ENCODE results near the gene MSRB3. TPM values are rescaled to one million over a fixed set of nuclear protein-coding genes. Genes with fewer than 3 reads are reported as not detected.

Gene MSRB3
- total and polyA plus RNA-seq, 10 of the 15 experiments (the other 5 are each of a cell fraction or from before 2014, with no cell fraction given): 0.07 to 2.7 (median 1.3) TPM

DNA sequence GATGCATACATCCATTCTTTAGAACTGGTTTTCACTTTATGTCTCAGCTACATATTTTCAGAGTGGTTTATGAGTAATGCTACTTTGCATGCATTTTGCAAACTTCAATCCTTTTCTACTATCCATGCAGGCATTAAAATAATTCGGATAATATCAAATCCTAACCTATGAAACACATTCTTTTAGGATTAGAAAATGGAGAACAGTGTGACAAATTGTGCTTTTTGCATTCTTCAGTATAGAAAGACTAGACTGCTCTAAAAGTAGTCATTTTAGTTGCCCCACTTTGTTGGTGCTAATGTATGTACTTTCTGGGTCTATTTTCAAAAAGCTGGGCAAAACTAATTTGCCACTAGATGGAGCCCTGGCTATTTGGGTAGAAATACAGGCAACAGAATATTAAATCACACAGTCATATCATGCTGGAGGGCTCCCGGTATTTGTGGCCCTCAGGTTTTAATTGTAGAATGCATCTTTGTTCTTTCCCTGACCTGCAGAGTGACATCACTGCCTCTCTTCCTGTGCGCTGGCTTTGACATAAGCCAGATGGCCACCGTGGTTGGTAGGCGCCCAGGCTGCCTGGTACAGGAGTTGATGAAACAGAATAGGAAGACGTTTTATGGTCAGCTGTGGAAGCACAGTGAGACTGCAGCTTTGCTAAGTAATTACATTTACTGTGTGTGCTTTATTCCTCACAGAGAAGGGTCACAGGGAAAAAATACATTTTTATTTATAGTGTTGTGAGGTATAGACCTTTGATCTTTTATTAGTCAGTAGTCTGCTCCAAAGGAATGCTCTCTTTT, 28.1 kb downstream of the MSRB3 start:
- Histone ChIP-seq H3K27ac (ENCODE audit: control insufficient read depth, insufficient read depth) (no peak overlapping the region), H3K4me1 (ENCODE audit: control insufficient read depth, insufficient read depth, low read length) (no peaks in the 10 kb centered on the region), H3K4me3 (no peak overlapping the region), H2AFZ (ENCODE audit: control insufficient read depth, low read depth, low read length) (no peak overlapping the region), H3K4me2 (ENCODE audit: control insufficient read depth, insufficient read depth) (no peak overlapping the region), H3K9me3 (replicated peaks; ENCODE audit: control insufficient read depth, insufficient read depth, low read length) (no peaks in the 10 kb centered on the region), H3K9ac (ENCODE audit: control insufficient read depth, insufficient read depth, low read length) (no peak overlapping the region), H3K36me3 (ENCODE audit: control insufficient read depth in 2 of 2, insufficient read depth in 2 of 2, low read length in 1 of 2) (no peaks in the 10 kb centered on the region), H3K79me2 (ENCODE audit: control insufficient read depth, insufficient read depth, low read length) (no peaks in the 10 kb centered on the region), H3K27me3 (replicated peaks in 1 of 2; ENCODE audit: control insufficient read depth in 2 of 2, insufficient read depth in 2 of 2, low read length in 1 of 2) (no peaks in the 10 kb centered on the region), H4K20me1 (ENCODE audit: control insufficient read depth, insufficient read depth) (no peaks in the 10 kb centered on the region)
- BruUV-seq (replicated peaks): no TSS peak
- FAIRE-seq: peak; percentile 59
- in situ Hi-C loops (cut with MboI): loop anchor here (10.0 kb wide), 1 partner anchor 798 kb away; no protein-coding TSS in a partner anchor
- ChIA-PET RAD21 (ENCODE audit: unreplicated experiment) (no interaction called here), SMC1A (ENCODE audit: uncharacterized antibody, unreplicated experiment) (interaction anchor here (0.6 to 1.3 kb wide), 2 partner anchors 101 to 416 kb away, joined by 4 to 5 read pairs; no protein-coding TSS in a partner anchor), POLR2A (no interaction called here), CTCF (interaction anchor here (0.6 to 1.6 kb wide), 12 partner anchors 16 to 1388 kb away, joined by 3 to 9 read pairs (median 3); no protein-coding TSS in a partner anchor)
- intact Hi-C loops (cut with micrococcal nuclease; ENCODE audit: unreplicated experiment): loop anchor here (5.0 to 10.0 kb wide), 3 partner anchors 781 to 1388 kb away; no protein-coding TSS in a partner anchor
- ATAC-seq: peak; percentile 76
- WGBS (ENCODE audit: insufficient coverage, insufficient replicate concordance, low lambda C conversion rate, missing lambda C conversion rate): 30% methylated on average over 6 of the region's 6 CpGs
- TF ChIP-seq, protein P1, sequence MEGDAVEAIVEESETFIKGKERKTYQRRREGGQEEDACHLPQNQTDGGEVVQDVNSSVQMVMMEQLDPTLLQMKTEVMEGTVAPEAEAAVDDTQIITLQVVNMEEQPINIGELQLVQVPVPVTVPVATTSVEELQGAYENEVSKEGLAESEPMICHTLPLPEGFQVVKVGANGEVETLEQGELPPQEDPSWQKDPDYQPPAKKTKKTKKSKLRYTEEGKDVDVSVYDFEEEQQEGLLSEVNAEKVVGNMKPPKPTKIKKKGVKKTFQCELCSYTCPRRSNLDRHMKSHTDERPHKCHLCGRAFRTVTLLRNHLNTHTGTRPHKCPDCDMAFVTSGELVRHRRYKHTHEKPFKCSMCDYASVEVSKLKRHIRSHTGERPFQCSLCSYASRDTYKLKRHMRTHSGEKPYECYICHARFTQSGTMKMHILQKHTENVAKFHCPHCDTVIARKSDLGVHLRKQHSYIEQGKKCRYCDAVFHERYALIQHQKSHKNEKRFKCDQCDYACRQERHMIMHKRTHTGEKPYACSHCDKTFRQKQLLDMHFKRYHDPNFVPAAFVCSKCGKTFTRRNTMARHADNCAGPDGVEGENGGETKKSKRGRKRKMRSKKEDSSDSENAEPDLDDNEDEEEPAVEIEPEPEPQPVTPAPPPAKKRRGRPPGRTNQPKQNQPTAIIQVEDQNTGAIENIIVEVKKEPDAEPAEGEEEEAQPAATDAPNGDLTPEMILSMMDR (IDR thresholded peaks at IDR 0.05 in 2 of 3, conservative IDR thresholded peaks at IDR 0.05 in 1 of 3; ENCODE audit: control insufficient read depth in 2 of 3, extremely low read depth in 1 of 3, insufficient read depth in 1 of 3, low read depth in 3 of 3, low read length in 3 of 3): peak; percentile 46 to 60 (median 56)
- TF ChIP-seq RAD21 (IDR thresholded peaks at IDR 0.05; ENCODE audit: insufficient read depth, low read depth, low read length) (peak; percentile 70), SMC3 (IDR thresholded peaks at IDR 0.05; ENCODE audit: borderline replicate concordance, low read length) (peak; percentile 35)
- TF ChIP-seq, protein P2, sequence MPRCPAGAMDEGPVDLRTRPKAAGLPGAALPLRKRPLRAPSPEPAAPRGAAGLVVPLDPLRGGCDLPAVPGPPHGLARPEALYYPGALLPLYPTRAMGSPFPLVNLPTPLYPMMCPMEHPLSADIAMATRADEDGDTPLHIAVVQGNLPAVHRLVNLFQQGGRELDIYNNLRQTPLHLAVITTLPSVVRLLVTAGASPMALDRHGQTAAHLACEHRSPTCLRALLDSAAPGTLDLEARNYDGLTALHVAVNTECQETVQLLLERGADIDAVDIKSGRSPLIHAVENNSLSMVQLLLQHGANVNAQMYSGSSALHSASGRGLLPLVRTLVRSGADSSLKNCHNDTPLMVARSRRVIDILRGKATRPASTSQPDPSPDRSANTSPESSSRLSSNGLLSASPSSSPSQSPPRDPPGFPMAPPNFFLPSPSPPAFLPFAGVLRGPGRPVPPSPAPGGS (IDR thresholded peaks at IDR 0.05; ENCODE audit: borderline replicate concordance, insufficient read depth, low read depth, low read length, poor library complexity, severe bottlenecking): no peak
- TF ChIP-seq, protein P3, sequence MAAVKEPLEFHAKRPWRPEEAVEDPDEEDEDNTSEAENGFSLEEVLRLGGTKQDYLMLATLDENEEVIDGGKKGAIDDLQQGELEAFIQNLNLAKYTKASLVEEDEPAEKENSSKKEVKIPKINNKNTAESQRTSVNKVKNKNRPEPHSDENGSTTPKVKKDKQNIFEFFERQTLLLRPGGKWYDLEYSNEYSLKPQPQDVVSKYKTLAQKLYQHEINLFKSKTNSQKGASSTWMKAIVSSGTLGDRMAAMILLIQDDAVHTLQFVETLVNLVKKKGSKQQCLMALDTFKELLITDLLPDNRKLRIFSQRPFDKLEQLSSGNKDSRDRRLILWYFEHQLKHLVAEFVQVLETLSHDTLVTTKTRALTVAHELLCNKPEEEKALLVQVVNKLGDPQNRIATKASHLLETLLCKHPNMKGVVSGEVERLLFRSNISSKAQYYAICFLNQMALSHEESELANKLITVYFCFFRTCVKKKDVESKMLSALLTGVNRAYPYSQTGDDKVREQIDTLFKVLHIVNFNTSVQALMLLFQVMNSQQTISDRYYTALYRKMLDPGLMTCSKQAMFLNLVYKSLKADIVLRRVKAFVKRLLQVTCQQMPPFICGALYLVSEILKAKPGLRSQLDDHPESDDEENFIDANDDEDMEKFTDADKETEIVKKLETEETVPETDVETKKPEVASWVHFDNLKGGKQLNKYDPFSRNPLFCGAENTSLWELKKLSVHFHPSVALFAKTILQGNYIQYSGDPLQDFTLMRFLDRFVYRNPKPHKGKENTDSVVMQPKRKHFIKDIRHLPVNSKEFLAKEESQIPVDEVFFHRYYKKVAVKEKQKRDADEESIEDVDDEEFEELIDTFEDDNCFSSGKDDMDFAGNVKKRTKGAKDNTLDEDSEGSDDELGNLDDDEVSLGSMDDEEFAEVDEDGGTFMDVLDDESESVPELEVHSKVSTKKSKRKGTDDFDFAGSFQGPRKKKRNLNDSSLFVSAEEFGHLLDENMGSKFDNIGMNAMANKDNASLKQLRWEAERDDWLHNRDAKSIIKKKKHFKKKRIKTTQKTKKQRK (IDR thresholded peaks at IDR 0.05; ENCODE audit: low read depth, low read length): no peak
- DNase-seq (ENCODE audit: low read depth, low spot score): no peak

All from GM12878 (cell line).